Thoracic aorta (tissue), 2 donors: Measurements from ENCODE around the gene DCTN3. TPM values are rescaled to one million over a fixed set of nuclear protein-coding genes. Genes with fewer than 3 reads are reported as not detected.

Source experiments
- ATAC-seq: fragments of 150-250 bp; one replicate; pipeline ENCODE4 v1.8.0; 2017; ENCODE audit warnings: low read depth; ENCODE audit not compliant: insufficient number of reproducible peaks, low FRiP score
- DNase-seq: peaks from one replicate; pipeline ENCODE4 v3.0.0-alpha.2; 2020; ENCODE audit warnings: low spot score
- H3K27ac ChIP-seq, 2 donors: fragments of 200-600 bp; sonication (generic); 1 replicate in 1 of 2; 2 replicates in 1 of 2; pipeline ENCODE4 v1.5.1; 2016; ENCODE audit warnings: mild to moderate bottlenecking in 2 of 2, moderate library complexity in 2 of 2
- H3K27me3 ChIP-seq: fragments of 200-600 bp; sonication (generic); replicated peaks from 2 replicates; pipeline ENCODE4 v1.6.0; 2016; ENCODE audit warnings: mild to moderate bottlenecking; ENCODE audit not compliant: insufficient read depth
- H3K36me3 ChIP-seq: fragments of 200-600 bp; sonication (generic); one replicate; pipeline ENCODE4 v1.5.1; 2016
- H3K4me1 ChIP-seq, 2 donors: fragments of 200-600 bp; sonication (generic); 1 replicate in 1 of 2; 2 replicates in 1 of 2; pipeline versions ENCODE4 v1.5.1 to v1.6.0; 2016; ENCODE audit warnings: low read depth in 2 of 2, mild to moderate bottlenecking in 1 of 2; ENCODE audit not compliant: control insufficient read depth in 1 of 2
- H3K4me3 ChIP-seq: fragments of 200-600 bp; sonication (generic); 2 replicates; pipeline ENCODE4 v1.5.1; 2016; ENCODE audit warnings: mild to moderate bottlenecking
- H3K9me3 ChIP-seq: fragments of 200-600 bp; sonication (generic); 2 replicates; pipeline ENCODE4 v1.5.1; 2016
- CTCF ChIP-seq: fragments of 200-600 bp; sonication (generic); IDR thresholded peaks from one replicate; pipeline ENCODE4 v1.5.1; 2019; ENCODE audit warnings: antibody characterized with exemption
- total RNA-seq, 2 donors: library from RNA; depleted of rRNA; stranded (reverse); fragments of >200 nt; gene quantifications; one replicate each; pipeline versions ENCODE4 v1.1.0 to v1.2.3, GENCODE V29; 2016

The DCTN3 gene
- total RNA-seq, 2 donors from 2014 or later, result 48.1 to 70.4 TPM

DNA sequence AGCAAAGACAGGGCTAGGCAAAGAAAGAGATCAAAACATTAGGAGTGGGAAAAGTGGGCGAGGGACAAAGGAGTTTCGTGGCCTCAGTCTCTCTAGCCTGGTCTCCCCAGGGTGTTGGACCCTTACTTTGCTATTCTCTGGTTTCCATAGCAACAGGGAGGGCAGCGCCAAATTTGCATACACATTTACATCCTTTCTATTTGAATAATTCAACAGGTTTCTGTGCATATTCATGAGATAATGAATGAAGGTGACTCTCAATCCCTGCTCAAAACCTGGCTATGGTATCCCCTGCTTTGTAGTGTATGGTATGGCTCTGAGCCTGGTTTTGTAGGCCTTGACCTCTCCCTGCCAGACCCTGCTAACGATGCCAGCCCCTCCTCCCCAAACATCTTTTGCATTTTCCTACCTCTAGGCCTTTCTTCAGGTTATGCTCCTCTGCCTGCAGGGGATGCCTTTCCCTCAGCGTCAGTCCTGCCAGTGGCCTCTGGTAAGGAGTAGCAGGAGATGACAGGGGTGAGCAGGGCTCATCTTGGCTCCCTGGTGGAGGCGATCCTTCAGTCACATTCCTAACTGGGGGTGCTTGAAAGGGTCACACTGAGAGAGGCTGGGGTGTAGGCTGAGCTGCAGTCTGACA, 18.2 kb downstream of the DCTN3 start:
- DNase-seq, result no peak
- no peak overlapping the region for H3K4me3 ChIP-seq
- ATAC-seq, result no peak
- H3K4me1 ChIP-seq, result no peaks in the 10 kb centered on the region
- H3K27ac ChIP-seq, result no peak overlapping the region
- H3K9me3 ChIP-seq, result no peaks in the 10 kb centered on the region
- no peak for TF ChIP-seq CTCF
- H3K27me3 ChIP-seq, result no peaks in the 10 kb centered on the region
- H3K36me3 ChIP-seq, result no peaks in the 10 kb centered on the region

GRCh38 chr9:34600908-34601307, 19.4 kb downstream of the DCTN3 start:
- no peaks in the 10 kb centered on the region for H3K27me3 ChIP-seq
- H3K4me1 ChIP-seq, result no peaks in the 10 kb centered on the region
- H3K36me3 ChIP-seq, result no peaks in the 10 kb centered on the region
- ATAC-seq, result no peak
- DNase-seq, result no peak
- no peak overlapping the region for H3K4me3 ChIP-seq
- TF ChIP-seq CTCF, result no peak
- H3K27ac ChIP-seq, result no peak overlapping the region
- H3K9me3 ChIP-seq, result no peaks in the 10 kb centered on the region

DNA sequence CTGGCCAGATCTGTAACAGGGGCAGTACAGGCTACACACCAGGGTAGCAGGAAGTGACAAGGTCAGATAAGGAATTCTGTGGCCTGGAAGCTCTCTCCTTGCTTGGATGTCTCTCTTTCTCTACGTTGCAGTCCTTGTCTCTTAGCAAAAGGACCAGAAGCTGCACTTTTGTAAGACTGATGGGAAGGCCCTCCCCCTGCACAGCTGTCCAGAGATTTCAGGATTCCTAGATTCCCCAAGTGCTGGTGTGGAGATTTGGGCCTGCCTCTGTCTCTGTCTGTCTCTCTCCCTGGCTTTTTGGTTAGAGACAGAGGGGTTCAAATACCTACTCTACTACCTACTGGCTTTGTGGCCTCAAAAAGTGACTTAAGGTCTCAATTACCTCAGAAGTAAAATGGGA, 20.7 kb downstream of the DCTN3 start:
- ATAC-seq, result no peak
- Histone ChIP-seq H3K36me3 (no peaks in the 10 kb centered on the region), H3K27ac (no peak overlapping the region), H3K4me1 (peaks cover 0 to 3% of the 10 kb centered on the region in 2 donors), H3K27me3 (no peaks in the 10 kb centered on the region), H3K4me3 (no peak overlapping the region), H3K9me3 (no peaks in the 10 kb centered on the region)
- TF ChIP-seq CTCF, result no peak
- DNase-seq, result no peak

DNA sequence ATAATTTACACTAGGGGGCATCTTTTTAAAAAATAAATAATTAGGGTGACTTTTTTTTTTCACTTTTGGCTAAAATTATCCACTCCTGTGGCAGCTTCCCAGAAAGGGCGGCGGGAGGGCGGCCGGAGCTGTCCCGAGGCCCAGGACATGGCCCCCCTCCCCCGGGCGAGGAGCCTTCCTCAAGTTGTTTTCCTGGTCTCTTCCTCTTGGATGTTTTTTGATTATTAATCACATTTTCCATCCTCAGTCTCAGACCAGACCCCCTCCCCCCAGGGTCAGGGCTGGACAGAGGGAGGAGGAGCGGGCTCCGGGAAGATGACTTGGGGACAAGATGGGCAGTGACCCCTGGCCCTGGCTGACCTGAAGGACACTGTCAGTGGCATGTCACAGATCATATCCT, 26.1 kb downstream of the DCTN3 start:
- H3K27ac ChIP-seq, result peak overlapping the region; percentile 51 to 65
- H3K36me3 ChIP-seq, result no peaks in the 10 kb centered on the region
- no peak overlapping the region for H3K4me3 ChIP-seq
- no peak for ATAC-seq
- DNase-seq, result no peak
- TF ChIP-seq CTCF, result no peak
- H3K9me3 ChIP-seq, result no peaks in the 10 kb centered on the region
- peaks cover 20 to 52% of the 10 kb centered on the region in 2 donors for H3K4me1 ChIP-seq
- no peaks in the 10 kb centered on the region for H3K27me3 ChIP-seq

- TF ChIP-seq CTCF, result no peak
- Histone ChIP-seq H3K27ac (peak overlapping the region; percentile 51 to 65), H3K36me3 (no peaks in the 10 kb centered on the region), H3K9me3 (no peaks in the 10 kb centered on the region), H3K27me3 (peaks cover 11% of the 10 kb centered on the region), H3K4me3 (no peak overlapping the region), H3K4me1 (peaks cover 25 to 59% of the 10 kb centered on the region in 2 donors)
- DNase-seq (peak; percentile 44), ATAC-seq (no peak)
Observed at GRCh38 chr9:34592895-34593601, 27.2 kb downstream of the DCTN3 start.
